GM12801 (cell line): ENCODE data around the gene EIF2S2.

Experiments
- TF ChIP-seq, protein P1 (sequence below): IDR thresholded peaks from one replicate; pipeline ENCODE4 v1.5.1; 2011; ENCODE audit warnings: control low read depth; ENCODE audit not compliant: insufficient read length; ENCODE audit errors: extremely low read depth

The EIF2S2 gene, protein sequence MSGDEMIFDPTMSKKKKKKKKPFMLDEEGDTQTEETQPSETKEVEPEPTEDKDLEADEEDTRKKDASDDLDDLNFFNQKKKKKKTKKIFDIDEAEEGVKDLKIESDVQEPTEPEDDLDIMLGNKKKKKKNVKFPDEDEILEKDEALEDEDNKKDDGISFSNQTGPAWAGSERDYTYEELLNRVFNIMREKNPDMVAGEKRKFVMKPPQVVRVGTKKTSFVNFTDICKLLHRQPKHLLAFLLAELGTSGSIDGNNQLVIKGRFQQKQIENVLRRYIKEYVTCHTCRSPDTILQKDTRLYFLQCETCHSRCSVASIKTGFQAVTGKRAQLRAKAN

DNA sequence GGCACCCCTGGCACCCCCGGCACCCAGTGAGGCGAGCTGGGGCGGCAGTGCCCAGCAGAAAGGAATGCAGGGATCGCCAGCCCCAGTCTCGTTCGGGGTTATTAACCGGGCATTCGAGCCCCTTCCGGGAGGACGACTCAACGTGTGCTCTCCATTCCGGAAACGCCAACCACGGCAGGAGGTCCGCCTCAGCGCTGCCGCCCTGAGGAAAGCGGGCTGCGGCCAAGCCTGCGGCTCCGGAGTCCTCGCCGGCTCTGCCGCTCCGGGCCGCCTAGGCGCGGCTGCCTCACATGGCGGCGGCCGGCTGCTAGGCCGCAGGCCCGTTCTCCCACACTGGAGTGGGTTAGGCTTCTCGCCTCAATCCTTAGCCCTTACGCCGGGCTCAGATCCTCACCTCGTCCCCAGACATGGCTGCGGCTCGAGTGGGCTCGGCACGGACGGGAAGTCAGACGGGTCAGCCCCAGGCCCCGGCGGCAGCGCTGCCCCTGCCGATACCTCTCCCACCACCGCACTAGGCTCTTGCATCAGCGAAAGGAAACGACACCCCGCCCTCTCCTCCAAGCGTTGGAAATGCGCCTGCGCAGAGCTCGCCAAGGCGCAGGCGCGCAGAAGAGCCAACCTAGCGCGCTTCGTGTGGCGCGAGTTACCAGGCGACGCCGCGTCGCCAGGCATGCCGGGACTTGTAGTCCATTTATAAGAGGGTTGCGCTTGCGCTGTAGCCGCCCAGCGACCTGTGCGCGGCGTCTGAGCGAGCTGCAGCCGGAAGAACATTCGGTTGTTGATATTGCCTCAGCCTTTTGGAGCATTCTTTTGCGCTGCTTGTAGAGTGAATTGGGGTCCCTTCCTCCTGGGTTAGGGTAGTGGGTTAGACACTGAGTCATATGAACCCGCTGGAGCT is at the start of gene EIF2S2:
Gene EIF2S2 (minus strand): TSS at position 542 of the 898 bp plus-strand sequence. CDS start 133 bp downstream, at position 409.
- TF ChIP-seq, protein P1, sequence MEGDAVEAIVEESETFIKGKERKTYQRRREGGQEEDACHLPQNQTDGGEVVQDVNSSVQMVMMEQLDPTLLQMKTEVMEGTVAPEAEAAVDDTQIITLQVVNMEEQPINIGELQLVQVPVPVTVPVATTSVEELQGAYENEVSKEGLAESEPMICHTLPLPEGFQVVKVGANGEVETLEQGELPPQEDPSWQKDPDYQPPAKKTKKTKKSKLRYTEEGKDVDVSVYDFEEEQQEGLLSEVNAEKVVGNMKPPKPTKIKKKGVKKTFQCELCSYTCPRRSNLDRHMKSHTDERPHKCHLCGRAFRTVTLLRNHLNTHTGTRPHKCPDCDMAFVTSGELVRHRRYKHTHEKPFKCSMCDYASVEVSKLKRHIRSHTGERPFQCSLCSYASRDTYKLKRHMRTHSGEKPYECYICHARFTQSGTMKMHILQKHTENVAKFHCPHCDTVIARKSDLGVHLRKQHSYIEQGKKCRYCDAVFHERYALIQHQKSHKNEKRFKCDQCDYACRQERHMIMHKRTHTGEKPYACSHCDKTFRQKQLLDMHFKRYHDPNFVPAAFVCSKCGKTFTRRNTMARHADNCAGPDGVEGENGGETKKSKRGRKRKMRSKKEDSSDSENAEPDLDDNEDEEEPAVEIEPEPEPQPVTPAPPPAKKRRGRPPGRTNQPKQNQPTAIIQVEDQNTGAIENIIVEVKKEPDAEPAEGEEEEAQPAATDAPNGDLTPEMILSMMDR, result no peak

DNA sequence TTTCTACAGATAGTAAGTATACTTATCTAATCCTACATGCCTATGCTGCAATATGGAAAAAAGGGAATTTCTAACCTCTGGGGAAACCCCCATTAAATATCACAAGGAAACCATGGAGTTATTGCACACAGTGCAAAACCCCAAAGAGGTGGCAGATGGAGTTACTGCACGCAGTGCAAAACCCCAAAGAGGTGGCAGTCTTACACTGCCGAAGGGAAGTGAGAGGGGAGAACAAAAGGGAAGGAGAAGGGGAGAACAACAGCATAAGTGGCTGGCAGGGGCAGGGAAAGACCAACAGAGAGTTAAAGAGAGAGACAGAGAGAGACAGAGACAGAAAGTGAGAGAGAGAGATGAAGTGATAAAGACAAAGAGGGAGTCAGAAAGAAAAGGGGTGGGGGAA is 43.8 kb upstream of the EIF2S2 start:
- TF ChIP-seq, protein P1, result no peak

DNA sequence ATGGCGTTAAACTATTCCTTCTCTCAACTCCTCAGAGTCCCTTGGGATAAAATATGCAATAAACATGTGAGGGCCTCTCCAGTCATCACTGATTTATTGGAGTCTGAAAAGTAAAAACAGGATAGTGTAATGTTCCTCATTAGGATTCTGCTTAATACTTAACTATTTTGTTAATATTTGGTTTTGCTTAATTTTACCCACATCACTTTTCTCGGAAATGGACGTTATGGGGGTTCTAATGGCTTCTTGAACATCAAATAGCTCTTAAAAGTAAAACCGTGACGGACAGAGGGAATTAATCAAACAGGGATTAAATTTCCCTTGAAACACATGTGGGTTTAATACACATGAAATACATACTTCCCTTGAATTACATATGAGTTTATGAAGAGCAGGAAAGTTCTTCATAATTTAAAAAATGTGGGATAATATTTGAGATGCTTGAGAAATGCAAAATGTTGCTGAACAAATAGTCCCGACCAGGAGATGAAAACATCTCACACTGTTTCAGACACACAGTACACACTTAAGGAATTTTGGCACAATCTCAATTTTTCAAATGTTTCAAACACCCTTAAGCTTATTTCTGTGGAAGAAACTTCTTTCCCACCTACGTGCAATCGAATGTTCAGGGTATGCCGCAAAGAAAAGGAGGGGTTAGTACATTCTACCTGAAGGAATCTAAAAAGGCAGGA is 38.4 kb upstream of the EIF2S2 start:
- TF ChIP-seq, protein P1, result no peak

DNA sequence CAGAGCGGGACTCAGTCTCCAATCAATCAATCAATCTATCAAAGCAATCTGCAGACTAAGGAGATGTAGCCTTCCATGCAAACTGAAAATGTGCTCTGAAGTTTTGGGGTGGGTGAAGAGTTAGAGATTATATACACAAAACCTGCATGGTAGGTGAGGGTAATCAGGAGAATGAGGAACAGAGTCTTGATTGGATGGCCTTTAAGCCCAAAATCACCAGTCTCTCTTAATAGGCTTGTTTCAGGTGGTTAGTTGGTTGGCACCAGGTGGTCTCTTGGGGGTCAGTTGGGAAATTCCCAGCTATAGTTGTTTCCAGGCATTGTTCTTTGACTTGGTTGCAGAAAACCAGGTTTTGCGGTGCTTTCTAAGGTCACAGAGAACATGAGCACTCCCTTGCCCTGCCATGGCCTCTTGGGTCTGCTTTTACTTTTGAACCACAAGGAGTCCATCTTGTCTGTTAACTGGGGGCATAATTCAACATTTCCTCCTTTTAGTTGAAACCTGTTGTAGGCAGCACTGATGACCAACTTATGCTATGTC is 33.3 kb upstream of the EIF2S2 start:
- TF ChIP-seq, protein P1, result no peak

DNA sequence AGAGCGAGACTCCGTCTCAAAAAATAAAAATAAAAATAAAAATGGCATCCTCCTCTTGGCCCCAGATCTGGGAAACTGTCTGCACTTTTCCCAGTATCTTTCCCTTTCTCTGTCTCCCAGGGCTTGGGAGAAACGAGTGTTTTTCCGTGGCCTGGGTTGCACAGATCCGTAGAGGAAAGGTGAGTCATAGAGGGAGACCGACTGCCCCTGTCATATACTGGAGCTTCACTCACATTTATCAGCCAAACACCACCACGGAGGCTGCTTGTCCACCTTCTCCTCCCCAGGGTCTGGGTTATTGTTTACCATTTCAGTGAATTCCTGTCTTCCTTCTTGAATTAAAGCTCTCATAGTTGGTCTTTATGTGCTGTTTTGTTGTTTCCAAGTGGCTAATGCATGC is 31.9 kb upstream of the EIF2S2 start:
- TF ChIP-seq, protein P1, result no peak

DNA sequence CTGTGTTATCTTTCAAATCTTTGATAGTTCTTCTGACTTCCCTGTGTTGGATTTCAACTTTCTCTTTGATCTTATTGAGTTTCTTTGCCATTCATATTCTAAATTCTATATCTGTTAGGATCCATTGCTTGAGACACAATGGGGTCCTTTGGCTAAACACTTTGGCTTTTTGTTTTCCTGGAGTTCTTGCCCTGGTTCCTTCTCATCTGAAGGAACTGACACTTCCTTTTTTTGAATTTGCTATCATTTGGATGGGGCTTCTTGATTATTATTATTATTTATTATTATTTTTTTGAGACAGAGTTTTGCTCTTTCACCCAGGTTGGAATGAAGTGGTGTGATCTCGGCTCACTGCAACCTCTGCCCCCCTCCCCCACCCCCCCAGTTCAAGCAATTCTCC is 30.1 kb upstream of the EIF2S2 start:
- TF ChIP-seq, protein P1, result no peak

DNA sequence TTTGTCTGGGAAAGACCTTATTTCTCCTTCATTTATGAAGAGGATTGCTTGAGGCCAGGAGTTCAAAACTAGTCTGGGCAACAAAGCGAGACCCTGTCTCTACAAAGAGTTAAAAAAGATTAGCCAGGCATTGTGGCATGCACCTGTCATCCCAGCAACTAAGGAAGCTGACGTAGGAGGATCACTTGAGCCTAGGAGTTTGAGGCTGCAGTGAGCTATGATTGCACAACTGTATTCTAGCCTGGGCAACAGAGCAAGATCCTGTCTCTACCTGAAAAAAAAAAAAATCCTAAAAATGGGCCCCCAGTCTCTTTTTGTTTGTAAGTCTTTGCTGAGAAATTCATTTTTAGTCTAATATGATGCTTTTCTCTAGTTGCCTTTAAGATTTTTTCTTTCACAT is 29.2 kb upstream of the EIF2S2 start:
- TF ChIP-seq, protein P1, result no peak
